HG03135 (cell line): ENCODE measurements around the gene PDZD2.

Source experiments
- ATAC-seq: cut with Tn5 transposase; IDR thresholded peaks from one replicate; pipeline ENCODE4 v1.9.1; 2021; ENCODE audit warnings: mild to moderate bottlenecking, moderate library complexity; ENCODE audit not compliant: unreplicated experiment

PDZD2 gene

GRCh38 chr5:31637851-31638250 lies 1.1 kb upstream of the PDZD2 start:
- no peak for ATAC-seq

DNA sequence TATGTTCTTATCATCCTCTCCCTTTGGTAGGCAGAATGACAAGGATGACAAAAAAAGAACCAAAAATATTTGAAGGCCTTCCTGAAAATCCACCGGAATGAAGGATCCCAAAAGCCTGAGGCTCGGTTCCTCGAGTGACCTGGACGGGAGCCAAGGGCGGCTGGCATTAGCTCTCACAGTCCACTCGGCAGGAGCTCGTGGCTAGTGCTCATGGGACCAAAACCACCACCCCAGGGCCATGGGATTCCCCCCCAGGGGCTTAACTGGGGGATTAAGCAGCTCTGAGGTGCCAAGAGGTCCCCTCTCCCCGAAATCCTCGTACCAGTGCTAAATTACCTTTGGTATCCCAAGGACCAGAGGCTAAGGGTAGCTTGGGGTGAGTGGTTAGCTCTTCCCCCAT lies 586 bp upstream of the PDZD2 start:
- peak; percentile 20 for ATAC-seq

DNA sequence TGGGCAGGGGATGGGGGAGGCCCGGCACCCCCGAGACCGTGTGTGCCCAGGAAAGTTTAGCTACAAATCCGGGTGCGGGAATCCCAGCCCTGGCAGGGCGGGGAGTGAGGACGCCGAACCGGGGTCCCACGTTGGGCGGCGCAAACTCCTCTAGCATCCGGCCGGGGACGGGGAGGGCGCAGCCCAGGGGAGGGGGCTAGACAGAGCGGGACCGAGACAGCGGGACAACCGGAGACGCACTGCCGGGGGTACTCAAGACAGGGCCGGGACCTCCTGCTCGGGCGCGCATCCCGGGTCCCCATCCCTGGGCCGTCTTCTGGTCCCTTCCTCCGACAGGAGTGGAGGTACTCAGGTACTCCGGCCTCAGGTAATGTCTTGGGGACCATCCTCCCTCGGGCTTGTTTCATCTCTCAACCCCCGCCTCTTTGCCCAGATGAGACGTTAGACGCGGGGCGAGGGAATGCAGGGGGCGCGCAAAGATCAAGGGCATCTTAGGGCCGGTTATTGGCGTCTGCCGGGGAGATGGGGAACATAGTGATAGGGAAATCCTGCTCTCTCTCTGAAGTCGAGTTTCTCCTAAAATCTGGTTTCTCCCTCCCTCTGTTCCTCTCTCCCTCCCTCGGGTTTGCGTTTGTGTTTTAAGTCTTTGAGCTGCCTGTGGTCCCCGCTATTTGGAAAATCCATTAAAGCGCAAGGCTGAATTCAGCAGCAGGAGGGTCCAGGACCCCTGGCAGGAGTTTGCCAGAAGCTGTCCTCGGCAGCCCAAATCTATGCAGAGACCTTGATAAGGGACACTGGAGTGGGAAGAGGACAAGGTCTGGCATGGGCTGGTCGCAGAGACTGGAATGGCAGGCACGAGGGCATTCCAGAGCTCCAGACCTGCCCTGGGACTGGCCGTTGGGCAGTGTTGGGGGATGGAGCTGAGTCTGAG lies 815 bp downstream of the PDZD2 start:
- peak; percentile 8 for ATAC-seq

GRCh38 chr5:31640573-31640972 lies 1.6 kb downstream of the PDZD2 start:
- no peak for ATAC-seq

GRCh38 chr5:31641059-31641458 lies 2.1 kb downstream of the PDZD2 start:
- ATAC-seq = no peak

- no peak for ATAC-seq
Observed at GRCh38 chr5:31641575-31641974, 2.6 kb downstream of the PDZD2 start.

GRCh38 chr5:31645420-31646081 lies 6.6 kb downstream of the PDZD2 start:
- ATAC-seq = no peak

- ATAC-seq = no peak
Observed at GRCh38 chr5:31648326-31648725, 9.4 kb downstream of the PDZD2 start.

DNA sequence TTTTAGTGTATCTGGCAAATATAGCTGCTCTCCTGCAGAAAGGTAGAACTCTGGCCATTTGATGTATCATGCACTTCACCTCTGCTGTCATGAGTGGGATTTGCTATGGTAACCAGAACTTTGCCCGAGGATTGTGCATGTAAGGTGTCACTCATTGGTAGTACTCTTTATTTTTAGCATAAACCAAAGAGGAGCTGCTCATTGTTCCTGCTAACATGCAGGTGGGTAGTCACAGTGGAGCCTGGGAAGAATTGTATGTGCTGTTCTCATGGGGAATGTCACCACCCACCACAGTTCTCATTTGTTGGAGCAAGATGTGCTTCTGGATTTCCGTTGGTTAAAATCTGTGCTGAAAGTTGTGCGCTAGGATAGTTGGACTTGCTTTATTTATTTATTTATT lies 12.3 kb downstream of the PDZD2 start:
- no peak for ATAC-seq

- ATAC-seq = no peak
Observed at GRCh38 chr5:31655491-31655890, 16.6 kb downstream of the PDZD2 start.

DNA sequence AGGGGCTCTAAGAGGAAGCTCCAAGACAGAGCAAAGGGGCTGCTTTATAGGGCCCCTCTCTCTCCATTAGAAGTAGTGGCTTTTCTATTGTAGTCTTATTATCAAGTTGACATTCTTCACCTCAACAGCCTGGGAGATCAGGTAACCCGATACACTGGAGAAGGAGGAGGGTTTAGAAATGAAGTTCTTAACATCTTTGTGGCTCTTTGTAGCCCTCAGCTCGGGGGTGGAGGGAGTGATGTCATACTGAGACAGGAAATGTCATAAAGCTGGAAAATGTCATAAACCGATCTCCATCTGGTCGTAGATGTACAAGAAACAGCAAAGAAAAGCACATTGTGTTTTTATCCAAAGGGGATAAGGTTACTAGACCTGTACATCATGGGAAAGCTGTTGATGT lies 17.9 kb downstream of the PDZD2 start:
- no peak for ATAC-seq

- no peak for ATAC-seq
Observed at GRCh38 chr5:31657315-31657979, 18.5 kb downstream of the PDZD2 start.

DNA sequence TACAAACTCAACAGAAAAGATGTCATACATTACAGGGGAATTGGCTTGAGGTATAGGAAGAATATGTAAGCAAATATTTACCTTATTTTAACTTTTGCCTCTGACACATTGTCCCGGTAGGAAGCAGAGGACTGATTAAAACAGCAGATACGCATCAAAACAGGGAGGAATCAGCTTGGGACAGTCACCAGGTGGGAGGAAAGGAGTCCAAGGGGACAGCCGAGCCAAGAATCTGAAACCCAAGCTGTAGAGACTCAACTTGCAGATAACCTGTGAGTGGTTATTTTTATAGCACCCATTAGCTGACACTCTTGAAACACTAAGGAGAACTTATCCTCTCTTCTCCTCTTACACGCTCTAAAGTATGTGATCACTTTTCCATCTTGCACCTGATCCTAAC lies 22.3 kb downstream of the PDZD2 start:
- ATAC-seq = no peak

DNA sequence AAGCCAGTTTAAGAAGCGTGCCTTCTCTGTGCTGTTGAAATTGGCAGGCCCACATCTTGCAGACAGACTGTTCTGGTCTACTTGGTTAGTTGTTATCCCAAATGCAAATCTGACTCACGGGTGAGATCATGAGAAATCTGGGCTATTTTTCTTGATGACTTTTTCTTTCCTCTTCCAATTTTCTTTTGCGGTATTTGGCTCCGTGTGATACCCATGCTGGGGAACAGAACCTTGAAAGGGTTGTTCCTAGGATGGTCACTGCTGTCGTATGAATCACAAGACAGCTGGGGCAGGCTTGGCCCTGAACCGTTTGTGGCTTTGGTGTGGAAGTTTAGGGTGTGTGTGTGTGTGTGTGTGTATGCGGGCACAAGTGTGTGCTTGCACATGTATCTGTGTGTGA lies 24.6 kb downstream of the PDZD2 start:
- ATAC-seq = no peak

GRCh38 chr5:31664566-31664965 lies 25.6 kb downstream of the PDZD2 start:
- no peak for ATAC-seq

DNA sequence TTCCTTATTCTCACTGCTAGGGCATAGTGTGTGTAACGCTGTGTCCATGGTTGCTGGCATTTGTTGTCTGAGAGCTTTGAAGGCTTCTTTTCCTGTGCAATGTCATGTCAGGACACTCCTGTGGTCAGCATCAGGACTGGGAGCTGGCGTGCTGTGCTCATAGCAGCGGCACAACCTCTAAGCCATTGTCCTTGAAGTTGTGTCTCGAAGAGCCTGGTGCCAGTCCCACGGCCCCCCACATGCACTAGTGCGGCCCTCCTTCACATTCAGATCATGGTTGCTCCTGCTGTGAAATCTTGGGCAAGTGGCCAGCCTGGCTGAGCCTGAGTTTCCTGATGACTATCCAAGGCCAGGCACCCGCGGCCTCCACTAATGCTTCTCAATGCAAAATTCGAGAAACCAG lies 32.4 kb downstream of the PDZD2 start:
- no peak for ATAC-seq

DNA sequence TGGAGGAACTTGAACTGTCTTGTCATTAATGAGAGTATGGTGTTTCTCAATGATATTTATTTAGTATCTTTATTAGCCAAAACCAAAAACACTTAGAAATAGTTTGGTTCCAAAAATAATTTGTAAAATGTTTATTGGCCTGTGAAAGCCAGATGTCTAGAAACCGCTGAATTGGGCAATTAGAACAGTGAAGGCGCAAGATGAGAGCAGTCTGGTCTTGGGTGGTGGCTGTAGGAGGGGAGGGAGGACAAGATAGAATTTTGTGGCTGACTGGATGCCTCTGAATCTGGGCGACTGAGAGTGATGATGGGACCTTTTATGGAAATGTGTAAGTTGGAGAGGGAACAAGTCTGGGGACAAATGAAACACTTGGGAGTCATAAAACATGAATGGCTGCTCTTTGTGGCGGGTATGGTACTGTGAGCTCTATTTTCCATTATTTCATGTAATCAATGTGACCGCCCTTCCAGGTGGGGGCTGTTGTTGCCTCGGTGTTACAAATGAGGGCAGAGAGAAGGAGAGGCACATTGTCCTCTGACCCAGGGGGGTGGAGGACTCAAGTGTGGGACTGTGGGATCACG lies 35.5 kb downstream of the PDZD2 start:
- no peak for ATAC-seq

- no peak for ATAC-seq
Observed at GRCh38 chr5:31675472-31675871, 36.5 kb downstream of the PDZD2 start.

DNA sequence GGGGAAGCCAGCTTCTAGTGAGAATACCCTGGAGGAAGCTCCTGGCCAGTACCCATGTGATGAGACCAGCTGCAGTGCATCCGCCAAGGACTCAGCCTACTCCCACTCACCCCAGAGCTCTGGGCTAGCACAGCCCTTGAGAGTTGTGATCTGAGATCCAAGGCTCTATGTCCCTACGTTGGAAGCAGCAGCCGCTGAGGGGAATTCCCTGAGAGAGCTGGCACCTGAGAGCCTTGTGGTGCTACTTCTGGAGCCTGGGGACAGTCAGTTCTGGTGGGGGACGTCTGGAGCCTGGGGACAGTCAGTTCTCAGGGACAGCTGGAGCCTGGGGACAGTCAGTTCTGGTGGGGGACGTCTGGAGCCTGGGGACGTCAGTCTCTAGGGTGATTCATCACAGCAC lies 39.2 kb downstream of the PDZD2 start:
- no peak for ATAC-seq

GRCh38 chr5:31680528-31680927 lies 41.6 kb downstream of the PDZD2 start:
- no peak for ATAC-seq

- ATAC-seq = no peak
Observed at GRCh38 chr5:31682025-31682424, 43.1 kb downstream of the PDZD2 start.
